OCI-LY1 (cell line): ENCODE data around the gene TMEM181.

Experiments used
- H2AFZ ChIP-seq: fragments of 200-600 bp; sonication (generic), shearing (Covaris generic); 2 replicates; pipeline ENCODE4 v1.6.0; 2014; ENCODE audit warnings: antibody characterized with exemption, mild to moderate bottlenecking, low read length
- H3F3A ChIP-seq: fragments of 200-600 bp; sonication (generic), shearing (Covaris generic); 2 replicates; pipeline ENCODE4 v1.6.0; 2014; ENCODE audit warnings: mild to moderate bottlenecking, antibody characterized with exemption, low read length, moderate library complexity; ENCODE audit not compliant: insufficient read depth
- H3K27ac ChIP-seq: fragments of 200-600 bp; sonication (generic); 2 replicates; pipeline ENCODE4 v1.5.1; 2014; ENCODE audit warnings: low read length, mixed run types, mild to moderate bottlenecking, low read depth; ENCODE audit not compliant: poor library complexity, severe bottlenecking
- H3K27me3 ChIP-seq: fragments of 200-600 bp; sonication (generic); 2 replicates; pipeline ENCODE4 v1.6.0; 2014; ENCODE audit warnings: antibody characterized with exemption, mild to moderate bottlenecking, low read length, moderate library complexity; ENCODE audit not compliant: insufficient read depth
- H3K36me3 ChIP-seq: fragments of 200-600 bp; sonication (generic); 2 replicates; pipeline ENCODE4 v1.6.1; 2014; ENCODE audit warnings: mild to moderate bottlenecking, antibody characterized with exemption, low read length, moderate library complexity, mixed read lengths; ENCODE audit not compliant: insufficient read depth
- H3K4me1 ChIP-seq: fragments of 200-600 bp; sonication (generic); 2 replicates; pipeline ENCODE4 v1.5.1; 2014; ENCODE audit warnings: mild to moderate bottlenecking, low read length, moderate library complexity; ENCODE audit not compliant: insufficient read depth, severe bottlenecking
- H3K4me2 ChIP-seq: fragments of 200-600 bp; sonication (generic), shearing (Covaris generic); 2 replicates; pipeline ENCODE4 v1.6.1; 2014; ENCODE audit warnings: low read length
- H3K4me3 ChIP-seq: fragments of 200-600 bp; sonication (generic); 2 replicates; pipeline ENCODE4 v1.5.1; 2014; ENCODE audit warnings: low read length, low read depth, mild to moderate bottlenecking, mixed read lengths; ENCODE audit not compliant: poor library complexity, severe bottlenecking
- H3K79me2 ChIP-seq: fragments of 200-600 bp; shearing (Covaris generic); 2 replicates; pipeline ENCODE4 v1.6.1; 2016; ENCODE audit warnings: mixed run types, low read length, mixed read lengths; ENCODE audit not compliant: insufficient read depth
- H3K9ac ChIP-seq: fragments of 200-600 bp; sonication (generic), shearing (Covaris generic); 2 replicates; pipeline ENCODE4 v1.6.1; 2014; ENCODE audit warnings: mild to moderate bottlenecking, low read length, mixed read lengths
- H3K9me2 ChIP-seq: fragments of 200-600 bp; sonication (generic), shearing (Covaris generic); 2 replicates; pipeline ENCODE4 v1.6.1; 2014; ENCODE audit warnings: low read depth, mild to moderate bottlenecking, low read length, mixed read lengths
- H3K9me3 ChIP-seq: fragments of 200-600 bp; shearing (Covaris generic); 2 replicates; pipeline ENCODE4 v1.6.1; 2014; ENCODE audit warnings: low read length, mixed read lengths
- H4K20me1 ChIP-seq: fragments of 200-600 bp; sonication (generic), shearing (Covaris generic); 2 replicates; pipeline ENCODE4 v1.6.0; 2016; ENCODE audit warnings: mild to moderate bottlenecking, low read length; ENCODE audit not compliant: insufficient read depth
- EZH2 ChIP-seq: fragments of 200-600 bp; sonication (generic), shearing (Covaris generic); IDR thresholded peaks from 2 replicates; pipeline ENCODE4 v1.8.0; 2017; ENCODE audit warnings: borderline replicate concordance, mixed run types, mild to moderate bottlenecking, antibody characterized with exemption, low read length, moderate library complexity, mixed read lengths
- TF ChIP-seq, protein P1 (sequence below): fragments of 200-600 bp; sonication (generic), shearing (Covaris generic); IDR thresholded peaks from 2 replicates; pipeline ENCODE4 v1.5.1; 2017; ENCODE audit warnings: mild to moderate bottlenecking, antibody characterized with exemption, low read length, moderate library complexity, mixed read lengths

The TMEM181 gene

GRCh38 chr6:158539881-158540280 lies 20.0 kb upstream of the TMEM181 start:
- no peaks in the 10 kb centered on the region for H3K9me3 ChIP-seq
- H3K4me2 ChIP-seq: no peak overlapping the region
- no peaks in the 10 kb centered on the region for H4K20me1 ChIP-seq
- no peaks in the 10 kb centered on the region for H3K9me2 ChIP-seq
- H3K9ac ChIP-seq: no peak overlapping the region
- no peak overlapping the region for H2AFZ ChIP-seq
- H3K79me2 ChIP-seq: no peaks in the 10 kb centered on the region
- peaks cover 12% of the 10 kb centered on the region; the same call in 1 of the 2 replicates for H3K27me3 ChIP-seq
- H3F3A ChIP-seq: no peaks in the 10 kb centered on the region
- peaks cover 11% of the 10 kb centered on the region for H3K4me1 ChIP-seq
- H3K36me3 ChIP-seq: no peaks in the 10 kb centered on the region
- H3K4me3 ChIP-seq: no peak overlapping the region
- TF ChIP-seq, protein P1, sequence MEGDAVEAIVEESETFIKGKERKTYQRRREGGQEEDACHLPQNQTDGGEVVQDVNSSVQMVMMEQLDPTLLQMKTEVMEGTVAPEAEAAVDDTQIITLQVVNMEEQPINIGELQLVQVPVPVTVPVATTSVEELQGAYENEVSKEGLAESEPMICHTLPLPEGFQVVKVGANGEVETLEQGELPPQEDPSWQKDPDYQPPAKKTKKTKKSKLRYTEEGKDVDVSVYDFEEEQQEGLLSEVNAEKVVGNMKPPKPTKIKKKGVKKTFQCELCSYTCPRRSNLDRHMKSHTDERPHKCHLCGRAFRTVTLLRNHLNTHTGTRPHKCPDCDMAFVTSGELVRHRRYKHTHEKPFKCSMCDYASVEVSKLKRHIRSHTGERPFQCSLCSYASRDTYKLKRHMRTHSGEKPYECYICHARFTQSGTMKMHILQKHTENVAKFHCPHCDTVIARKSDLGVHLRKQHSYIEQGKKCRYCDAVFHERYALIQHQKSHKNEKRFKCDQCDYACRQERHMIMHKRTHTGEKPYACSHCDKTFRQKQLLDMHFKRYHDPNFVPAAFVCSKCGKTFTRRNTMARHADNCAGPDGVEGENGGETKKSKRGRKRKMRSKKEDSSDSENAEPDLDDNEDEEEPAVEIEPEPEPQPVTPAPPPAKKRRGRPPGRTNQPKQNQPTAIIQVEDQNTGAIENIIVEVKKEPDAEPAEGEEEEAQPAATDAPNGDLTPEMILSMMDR: no peak
- no peak for TF ChIP-seq EZH2
- no peak overlapping the region for H3K27ac ChIP-seq

DNA sequence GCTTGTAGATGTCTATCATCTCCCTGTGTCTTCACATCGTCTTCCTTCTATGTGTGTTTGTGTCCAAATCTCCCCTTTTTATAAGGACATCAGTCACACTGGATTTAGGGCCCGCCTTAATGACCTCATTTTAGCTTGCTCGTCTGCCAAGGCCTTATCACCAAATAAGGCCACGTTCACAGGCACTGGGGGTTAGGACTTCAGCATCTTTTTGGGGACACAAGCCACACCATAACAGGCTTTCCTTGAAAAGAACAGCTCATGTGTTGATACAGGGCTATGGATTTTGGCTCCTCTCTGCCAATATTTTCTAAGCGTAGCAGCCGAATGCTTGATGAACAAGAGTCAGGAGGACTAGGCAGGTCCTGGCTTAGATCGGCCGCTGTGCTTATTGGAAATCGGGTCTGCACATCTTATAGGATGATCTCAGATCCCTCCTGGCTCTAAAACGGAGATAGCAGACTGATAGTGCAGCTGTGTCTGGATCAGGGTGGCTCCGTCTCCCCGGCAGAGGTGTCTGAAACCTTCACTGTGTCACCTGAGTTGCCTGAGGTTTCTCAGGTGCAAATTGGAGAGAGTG lies 16.2 kb upstream of the TMEM181 start:
- Histone ChIP-seq H3K9me2 (no peaks in the 10 kb centered on the region), H3K4me1 (peaks cover 3% of the 10 kb centered on the region), H3K4me2 (no peak overlapping the region), H3F3A (no peaks in the 10 kb centered on the region), H3K9me3 (no peaks in the 10 kb centered on the region), H4K20me1 (no peaks in the 10 kb centered on the region), H3K27ac (no peak overlapping the region), H3K4me3 (no peak overlapping the region), H3K79me2 (no peaks in the 10 kb centered on the region), H3K9ac (no peak overlapping the region), H3K27me3 (peaks cover 9% of the 10 kb centered on the region; the same call in 1 of the 2 replicates), H3K36me3 (no peaks in the 10 kb centered on the region), H2AFZ (no peak overlapping the region)
- TF ChIP-seq, protein P1: no peak
- TF ChIP-seq EZH2: no peak

DNA sequence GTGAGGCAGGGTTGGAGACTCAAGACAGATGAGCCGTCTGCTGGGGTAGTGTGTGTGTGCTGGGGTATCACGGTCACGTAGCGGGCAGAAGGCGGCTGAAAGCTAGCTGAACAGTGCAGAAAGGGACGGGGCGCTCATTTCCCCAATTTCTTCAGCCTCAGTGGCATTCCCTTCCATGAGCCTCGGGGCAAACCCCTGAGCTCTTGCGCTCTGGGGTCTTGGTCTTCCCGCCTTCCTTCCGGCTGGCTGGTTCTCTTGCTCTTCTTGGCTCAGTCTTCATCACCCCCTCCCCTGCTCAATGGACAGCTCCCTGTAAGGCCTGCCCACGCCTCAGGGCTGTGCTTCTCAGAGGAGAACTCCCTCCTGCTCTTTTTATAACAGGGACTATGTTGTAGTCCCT lies 15.5 kb upstream of the TMEM181 start:
- H3K4me1 ChIP-seq: peaks cover 2% of the 10 kb centered on the region
- TF ChIP-seq, protein P1: no peak
- no peak for TF ChIP-seq EZH2
- H3K9me3 ChIP-seq: no peaks in the 10 kb centered on the region
- no peak overlapping the region for H3K4me3 ChIP-seq
- no peak overlapping the region for H3K4me2 ChIP-seq
- peaks cover 9% of the 10 kb centered on the region; the same call in 1 of the 2 replicates for H3K27me3 ChIP-seq
- no peaks in the 10 kb centered on the region for H3K36me3 ChIP-seq
- H2AFZ ChIP-seq: no peak overlapping the region
- no peak overlapping the region for H3K27ac ChIP-seq
- H4K20me1 ChIP-seq: no peaks in the 10 kb centered on the region
- H3K9me2 ChIP-seq: no peaks in the 10 kb centered on the region
- H3K9ac ChIP-seq: no peak overlapping the region
- no peaks in the 10 kb centered on the region for H3K79me2 ChIP-seq
- H3F3A ChIP-seq: no peaks in the 10 kb centered on the region
